ENCODE measurements around the gene TSPAN16. TPM values are rescaled to one million over a fixed set of nuclear protein-coding genes. Genes with fewer than 3 reads are reported as not detected.

TSPAN16 gene
- total and polyA plus RNA-seq, 2 of the 13 experiments (the other 11 are each of a cell fraction or from before 2014, with no cell fraction given) = not detected

DNA sequence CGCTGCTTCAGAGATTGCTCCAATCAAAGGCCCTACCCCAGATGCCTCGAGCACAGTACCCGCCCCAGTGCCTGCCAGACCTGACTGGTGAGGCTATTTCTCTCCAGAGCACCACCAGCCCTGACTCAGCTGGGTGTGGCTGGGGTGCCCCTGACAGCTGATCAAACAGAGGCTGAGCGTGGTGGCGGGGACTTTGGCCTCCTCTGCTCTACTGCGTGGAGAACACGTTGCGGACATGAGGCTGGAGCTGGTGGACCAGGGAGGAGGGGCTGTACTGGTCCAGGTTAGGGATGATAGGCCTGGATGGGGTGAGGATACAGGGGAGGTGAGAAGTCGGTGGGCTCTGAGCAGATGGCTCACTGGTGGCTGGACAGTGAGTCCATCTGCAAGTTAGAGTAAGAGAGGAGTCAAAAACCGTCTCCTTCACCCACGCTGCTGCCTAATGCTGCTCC, 30.1 kb upstream of the TSPAN16 start (continued):
- TF ChIP-seq, protein P1, sequence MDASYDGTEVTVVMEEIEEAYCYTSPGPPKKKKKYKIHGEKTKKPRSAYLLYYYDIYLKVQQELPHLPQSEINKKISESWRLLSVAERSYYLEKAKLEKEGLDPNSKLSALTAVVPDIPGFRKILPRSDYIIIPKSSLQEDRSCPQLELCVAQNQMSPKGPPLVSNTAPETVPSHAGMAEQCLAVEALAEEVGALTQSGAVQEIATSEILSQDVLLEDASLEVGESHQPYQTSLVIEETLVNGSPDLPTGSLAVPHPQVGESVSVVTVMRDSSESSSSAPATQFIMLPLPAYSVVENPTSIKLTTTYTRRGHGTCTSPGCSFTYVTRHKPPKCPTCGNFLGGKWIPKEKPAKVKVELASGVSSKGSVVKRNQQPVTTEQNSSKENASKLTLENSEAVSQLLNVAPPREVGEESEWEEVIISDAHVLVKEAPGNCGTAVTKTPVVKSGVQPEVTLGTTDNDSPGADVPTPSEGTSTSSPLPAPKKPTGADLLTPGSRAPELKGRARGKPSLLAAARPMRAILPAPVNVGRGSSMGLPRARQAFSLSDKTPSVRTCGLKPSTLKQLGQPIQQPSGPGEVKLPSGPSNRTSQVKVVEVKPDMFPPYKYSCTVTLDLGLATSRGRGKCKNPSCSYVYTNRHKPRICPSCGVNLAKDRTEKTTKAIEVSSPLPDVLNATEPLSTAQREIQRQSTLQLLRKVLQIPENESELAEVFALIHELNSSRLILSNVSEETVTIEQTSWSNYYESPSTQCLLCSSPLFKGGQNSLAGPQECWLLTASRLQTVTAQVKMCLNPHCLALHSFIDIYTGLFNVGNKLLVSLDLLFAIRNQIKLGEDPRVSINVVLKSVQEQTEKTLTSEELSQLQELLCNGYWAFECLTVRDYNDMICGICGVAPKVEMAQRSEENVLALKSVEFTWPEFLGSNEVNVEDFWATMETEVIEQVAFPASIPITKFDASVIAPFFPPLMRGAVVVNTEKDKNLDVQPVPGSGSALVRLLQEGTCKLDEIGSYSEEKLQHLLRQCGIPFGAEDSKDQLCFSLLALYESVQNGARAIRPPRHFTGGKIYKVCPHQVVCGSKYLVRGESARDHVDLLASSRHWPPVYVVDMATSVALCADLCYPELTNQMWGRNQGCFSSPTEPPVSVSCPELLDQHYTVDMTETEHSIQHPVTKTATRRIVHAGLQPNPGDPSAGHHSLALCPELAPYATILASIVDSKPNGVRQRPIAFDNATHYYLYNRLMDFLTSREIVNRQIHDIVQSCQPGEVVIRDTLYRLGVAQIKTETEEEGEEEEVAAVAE (CRISPR knock-in tag; IDR thresholded peaks at IDR 0.05; ENCODE audit: borderline replicate concordance) = peak; percentile 87
- TF ChIP-seq, protein P2, sequence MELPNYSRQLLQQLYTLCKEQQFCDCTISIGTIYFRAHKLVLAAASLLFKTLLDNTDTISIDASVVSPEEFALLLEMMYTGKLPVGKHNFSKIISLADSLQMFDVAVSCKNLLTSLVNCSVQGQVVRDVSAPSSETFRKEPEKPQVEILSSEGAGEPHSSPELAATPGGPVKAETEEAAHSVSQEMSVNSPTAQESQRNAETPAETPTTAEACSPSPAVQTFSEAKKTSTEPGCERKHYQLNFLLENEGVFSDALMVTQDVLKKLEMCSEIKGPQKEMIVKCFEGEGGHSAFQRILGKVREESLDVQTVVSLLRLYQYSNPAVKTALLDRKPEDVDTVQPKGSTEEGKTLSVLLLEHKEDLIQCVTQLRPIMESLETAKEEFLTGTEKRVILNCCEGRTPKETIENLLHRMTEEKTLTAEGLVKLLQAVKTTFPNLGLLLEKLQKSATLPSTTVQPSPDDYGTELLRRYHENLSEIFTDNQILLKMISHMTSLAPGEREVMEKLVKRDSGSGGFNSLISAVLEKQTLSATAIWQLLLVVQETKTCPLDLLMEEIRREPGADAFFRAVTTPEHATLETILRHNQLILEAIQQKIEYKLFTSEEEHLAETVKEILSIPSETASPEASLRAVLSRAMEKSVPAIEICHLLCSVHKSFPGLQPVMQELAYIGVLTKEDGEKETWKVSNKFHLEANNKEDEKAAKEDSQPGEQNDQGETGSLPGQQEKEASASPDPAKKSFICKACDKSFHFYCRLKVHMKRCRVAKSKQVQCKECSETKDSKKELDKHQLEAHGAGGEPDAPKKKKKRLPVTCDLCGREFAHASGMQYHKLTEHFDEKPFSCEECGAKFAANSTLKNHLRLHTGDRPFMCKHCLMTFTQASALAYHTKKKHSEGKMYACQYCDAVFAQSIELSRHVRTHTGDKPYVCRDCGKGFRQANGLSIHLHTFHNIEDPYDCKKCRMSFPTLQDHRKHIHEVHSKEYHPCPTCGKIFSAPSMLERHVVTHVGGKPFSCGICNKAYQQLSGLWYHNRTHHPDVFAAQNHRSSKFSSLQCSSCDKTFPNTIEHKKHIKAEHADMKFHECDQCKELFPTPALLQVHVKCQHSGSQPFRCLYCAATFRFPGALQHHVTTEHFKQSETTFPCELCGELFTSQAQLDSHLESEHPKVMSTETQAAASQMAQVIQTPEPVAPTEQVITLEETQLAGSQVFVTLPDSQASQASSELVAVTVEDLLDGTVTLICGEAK (IDR thresholded peaks at IDR 0.05) = no peak
- TF ChIP-seq, protein P2 (CRISPR knock-in tag; IDR thresholded peaks at IDR 0.05) = peak; percentile 80; the same call in 1 of the 2 replicates
- TF ChIP-seq ZFP41 (CRISPR knock-in tag; IDR thresholded peaks at IDR 0.05; ENCODE audit: borderline replicate concordance) = peak; percentile 94
- TF ChIP-seq, protein P3, sequence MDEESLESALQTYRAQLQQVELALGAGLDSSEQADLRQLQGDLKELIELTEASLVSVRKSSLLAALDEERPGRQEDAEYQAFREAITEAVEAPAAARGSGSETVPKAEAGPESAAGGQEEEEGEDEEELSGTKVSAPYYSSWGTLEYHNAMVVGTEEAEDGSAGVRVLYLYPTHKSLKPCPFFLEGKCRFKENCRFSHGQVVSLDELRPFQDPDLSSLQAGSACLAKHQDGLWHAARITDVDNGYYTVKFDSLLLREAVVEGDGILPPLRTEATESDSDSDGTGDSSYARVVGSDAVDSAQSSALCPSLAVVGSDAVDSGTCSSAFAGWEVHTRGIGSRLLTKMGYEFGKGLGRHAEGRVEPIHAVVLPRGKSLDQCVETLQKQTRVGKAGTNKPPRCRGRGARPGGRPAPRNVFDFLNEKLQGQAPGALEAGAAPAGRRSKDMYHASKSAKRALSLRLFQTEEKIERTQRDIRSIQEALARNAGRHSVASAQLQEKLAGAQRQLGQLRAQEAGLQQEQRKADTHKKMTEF (CRISPR knock-in tag; IDR thresholded peaks at IDR 0.05) = peak; percentile 95
- TF ChIP-seq, protein P4, sequence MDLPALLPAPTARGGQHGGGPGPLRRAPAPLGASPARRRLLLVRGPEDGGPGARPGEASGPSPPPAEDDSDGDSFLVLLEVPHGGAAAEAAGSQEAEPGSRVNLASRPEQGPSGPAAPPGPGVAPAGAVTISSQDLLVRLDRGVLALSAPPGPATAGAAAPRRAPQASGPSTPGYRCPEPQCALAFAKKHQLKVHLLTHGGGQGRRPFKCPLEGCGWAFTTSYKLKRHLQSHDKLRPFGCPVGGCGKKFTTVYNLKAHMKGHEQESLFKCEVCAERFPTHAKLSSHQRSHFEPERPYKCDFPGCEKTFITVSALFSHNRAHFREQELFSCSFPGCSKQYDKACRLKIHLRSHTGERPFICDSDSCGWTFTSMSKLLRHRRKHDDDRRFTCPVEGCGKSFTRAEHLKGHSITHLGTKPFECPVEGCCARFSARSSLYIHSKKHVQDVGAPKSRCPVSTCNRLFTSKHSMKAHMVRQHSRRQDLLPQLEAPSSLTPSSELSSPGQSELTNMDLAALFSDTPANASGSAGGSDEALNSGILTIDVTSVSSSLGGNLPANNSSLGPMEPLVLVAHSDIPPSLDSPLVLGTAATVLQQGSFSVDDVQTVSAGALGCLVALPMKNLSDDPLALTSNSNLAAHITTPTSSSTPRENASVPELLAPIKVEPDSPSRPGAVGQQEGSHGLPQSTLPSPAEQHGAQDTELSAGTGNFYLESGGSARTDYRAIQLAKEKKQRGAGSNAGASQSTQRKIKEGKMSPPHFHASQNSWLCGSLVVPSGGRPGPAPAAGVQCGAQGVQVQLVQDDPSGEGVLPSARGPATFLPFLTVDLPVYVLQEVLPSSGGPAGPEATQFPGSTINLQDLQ (CRISPR knock-in tag; IDR thresholded peaks at IDR 0.05) = peak; percentile 64; the same call in 1 of the 2 replicates
- TF ChIP-seq, protein P5, sequence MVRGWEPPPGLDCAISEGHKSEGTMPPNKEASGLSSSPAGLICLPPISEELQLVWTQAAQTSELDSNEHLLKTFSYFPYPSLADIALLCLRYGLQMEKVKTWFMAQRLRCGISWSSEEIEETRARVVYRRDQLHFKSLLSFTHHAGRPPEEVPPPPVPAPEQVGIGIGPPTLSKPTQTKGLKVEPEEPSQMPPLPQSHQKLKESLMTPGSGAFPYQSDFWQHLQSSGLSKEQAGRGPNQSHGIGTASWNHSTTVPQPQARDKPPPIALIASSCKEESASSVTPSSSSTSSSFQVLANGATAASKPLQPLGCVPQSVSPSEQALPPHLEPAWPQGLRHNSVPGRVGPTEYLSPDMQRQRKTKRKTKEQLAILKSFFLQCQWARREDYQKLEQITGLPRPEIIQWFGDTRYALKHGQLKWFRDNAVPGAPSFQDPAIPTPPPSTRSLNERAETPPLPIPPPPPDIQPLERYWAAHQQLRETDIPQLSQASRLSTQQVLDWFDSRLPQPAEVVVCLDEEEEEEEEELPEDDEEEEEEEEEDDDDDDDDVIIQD (CRISPR knock-in tag; IDR thresholded peaks at IDR 0.05; ENCODE audit: low read depth) = peak; percentile 82; the same call in 1 of the 2 replicates
- TF ChIP-seq ATRX (CRISPR knock-in tag; IDR thresholded peaks at IDR 0.05; ENCODE audit: borderline replicate concordance) = no peak
- peak; percentile 95 for TF ChIP-seq ZSCAN21 (CRISPR knock-in tag; IDR thresholded peaks at IDR 0.05; ENCODE audit: borderline replicate concordance)
